ENCODE measurements around the gene SSR4. TPM values are rescaled to one million over a fixed set of nuclear protein-coding genes. Genes with fewer than 3 reads are reported as not detected.

Gene SSR4
- polyA plus RNA-seq, 2 of the 4 experiments (the other 2 are of a cell fraction), result 212 to 352 TPM

- TF ChIP-seq PBX3 (IDR thresholded peaks at IDR 0.05), result no peak
- no peak for TF ChIP-seq PHF8 (IDR thresholded peaks at IDR 0.05; ENCODE audit: borderline replicate concordance, low read depth)
- TF ChIP-seq HES2 (IDR thresholded peaks at IDR 0.05), result no peak
- no peak for TF ChIP-seq CBX8 (IDR thresholded peaks at IDR 0.05)
- TF ChIP-seq FOXS1 (CRISPR knock-in tag; IDR thresholded peaks at IDR 0.05), result no peak
- no peak for TF ChIP-seq BCL3 (IDR thresholded peaks at IDR 0.05)
Observed at GRCh38 chrX:153772316-153773217, 21.9 kb upstream of the SSR4 start (continued).

GRCh38 chrX:153773218-153773611 lies 21.3 kb upstream of the SSR4 start:
- DNase-seq (ENCODE audit: low read depth in 1 of 2, low spot score in 1 of 2), result no peak
- no peak for FAIRE-seq
- ChIA-PET CTCF (interaction anchor here (1.1 to 2.3 kb wide), 3 partner anchors 9 to 174 kb away, joined by 3 to 8 read pairs (median 5); partner anchors contain the start of gene PLXNB3), POLR2A (no interaction called here)
- H3K27ac ChIP-seq, result no peak overlapping the region
- H3K4me3 ChIP-seq, result no peak overlapping the region
- H3K4me1 ChIP-seq, result no peaks in the 10 kb centered on the region
- WGBS (ENCODE audit: missing lambda C conversion rate), result 93% methylated on average over 3 of the region's 23 CpGs
- TF ChIP-seq ZSCAN20 (CRISPR knock-in tag; IDR thresholded peaks at IDR 0.05) (no peak), KDM5A (IDR thresholded peaks at IDR 0.05) (no peak), MYC (IDR thresholded peaks at IDR 0.05; ENCODE audit: borderline replicate concordance, low read length) (no peak), ZFP36 (IDR thresholded peaks at IDR 0.05; ENCODE audit: borderline replicate concordance, partially characterized antibody) (no peak), CHD4 (IDR thresholded peaks at IDR 0.05; ENCODE audit: borderline replicate concordance) (no peak), MAX (IDR thresholded peaks at IDR 0.05) (no peak), RARB (CRISPR knock-in tag; IDR thresholded peaks at IDR 0.05) (no peak), RNF2 (IDR thresholded peaks at IDR 0.05; ENCODE audit: borderline replicate concordance, low read depth) (no peak)
- no peak for ATAC-seq
- no peaks in the 10 kb centered on the region for H3K9me3 ChIP-seq
- no peak overlapping the region for H3K4me2 ChIP-seq

GRCh38 chrX:153773741-153774575 lies 20.5 kb upstream of the SSR4 start:
- Histone ChIP-seq H3K4me2 (no peak overlapping the region), H3K4me1 (no peaks in the 10 kb centered on the region), H3K9me3 (no peaks in the 10 kb centered on the region), H3K4me3 (no peak overlapping the region), H3K27ac (no peak overlapping the region)
- ATAC-seq (no peak), DNase-seq (ENCODE audit: low read depth in 1 of 2, low spot score in 1 of 2) (no peak), FAIRE-seq (no peak)
- 93% methylated on average over 21 of the region's 48 CpGs for WGBS (ENCODE audit: missing lambda C conversion rate)
- no peak for TF ChIP-seq E2F6 (IDR thresholded peaks at IDR 0.05; ENCODE audit: borderline replicate concordance, low read depth)
- POLR2A ChIA-PET, result no interaction called here
- CTCF ChIA-PET, result interaction anchor here (1.1 to 2.3 kb wide), 2 partner anchors 10 to 173 kb away, joined by 3 to 8 read pairs; partner anchors contain the start of gene PLXNB3

Data from A549 (cell line).